Mesendoderm (in vitro differentiated cells): ENCODE measurements around the gene AKAP12.
A peak's percentile ranks its signal among the peaks of the same experiment; 100 is the strongest.

Experiments used
- DNase-seq: peaks from one replicate; pipeline ENCODE4 v3.0.0; 2013
- H2AK5ac ChIP-seq: 2 replicates; pipeline ENCODE4 v1.6.1; 2013; ENCODE audit warnings: low read length, inconsistent platforms
- H2BK120ac ChIP-seq: 2 replicates; pipeline ENCODE4 v1.6.1; 2013; ENCODE audit warnings: low read depth, mild to moderate bottlenecking, low read length, moderate library complexity, mixed read lengths
- H2BK15ac ChIP-seq: replicated peaks from 2 replicates; pipeline ENCODE4 v1.6.1; 2013; ENCODE audit warnings: low read depth, mild to moderate bottlenecking, moderate library complexity
- H2BK5ac ChIP-seq: 2 replicates; pipeline ENCODE4 v1.6.1; 2013; ENCODE audit warnings: low read length, inconsistent platforms
- H3K18ac ChIP-seq: 2 replicates; pipeline ENCODE4 v1.6.1; 2013; ENCODE audit warnings: mild to moderate bottlenecking, low read length, mixed read lengths
- H3K23ac ChIP-seq: one replicate; pipeline ENCODE4 v1.6.1; 2013; ENCODE audit warnings: low read length
- H3K27ac ChIP-seq: 2 replicates; pipeline ENCODE4 v1.5.1; 2013; ENCODE audit warnings: low read depth, mild to moderate bottlenecking, inconsistent platforms, low read length, moderate library complexity
- H3K27me3 ChIP-seq: 2 replicates; pipeline ENCODE4 v1.6.1; 2013; ENCODE audit warnings: low read length, control low read depth, mild to moderate bottlenecking, inconsistent platforms; ENCODE audit not compliant: insufficient read depth, poor library complexity
- H3K36me3 ChIP-seq: 2 replicates; pipeline ENCODE4 v1.6.1; 2013; ENCODE audit warnings: low read length, inconsistent platforms; ENCODE audit not compliant: control insufficient read depth, insufficient read depth
- H3K4ac ChIP-seq: one replicate; pipeline ENCODE4 v1.6.1; 2013; ENCODE audit warnings: low read depth, mild to moderate bottlenecking, low read length, moderate library complexity
- H3K4me1 ChIP-seq: 2 replicates; pipeline ENCODE4 v1.6.1; 2013; ENCODE audit warnings: low read depth, low read length, inconsistent platforms; ENCODE audit not compliant: control insufficient read depth
- H3K4me2 ChIP-seq: 2 replicates; pipeline ENCODE4 v1.6.1; 2013; ENCODE audit warnings: low read length
- H3K4me3 ChIP-seq: 2 replicates; pipeline ENCODE4 v1.5.1; 2013; ENCODE audit warnings: mild to moderate bottlenecking, low read length
- H3K56ac ChIP-seq: one replicate; pipeline ENCODE4 v1.6.1; 2013; ENCODE audit warnings: low read length
- H3K79me1 ChIP-seq: 2 replicates; pipeline ENCODE4 v1.6.1; 2013; ENCODE audit warnings: low read length, inconsistent platforms
- H3K79me2 ChIP-seq: 2 replicates; pipeline ENCODE4 v1.6.1; 2013; ENCODE audit warnings: mild to moderate bottlenecking, low read length; ENCODE audit not compliant: control insufficient read depth, insufficient read depth
- H3K9ac ChIP-seq: 2 replicates; pipeline ENCODE4 v1.6.1; 2013; ENCODE audit warnings: low read length, inconsistent platforms
- H4K5ac ChIP-seq: one replicate; pipeline ENCODE4 v1.6.1; 2013; ENCODE audit warnings: low read length
- H4K8ac ChIP-seq: one replicate; pipeline ENCODE4 v1.6.1; 2013; ENCODE audit warnings: low read depth, mild to moderate bottlenecking, control low read depth, low read length, moderate library complexity
- WGBS: extraction: QIAGEN DNeasy Blood & Tissue Kit; methylation state at CpG from one replicate; pipeline ENCODE4 v1.1.7; 2013; ENCODE audit warnings: low lambda C conversion rate, missing lambda C conversion rate; ENCODE audit not compliant: insufficient coverage; ENCODE audit errors: extremely low coverage; 5-methylcytosine and 5-hydroxymethylcytosine counted together

Gene AKAP12

DNA sequence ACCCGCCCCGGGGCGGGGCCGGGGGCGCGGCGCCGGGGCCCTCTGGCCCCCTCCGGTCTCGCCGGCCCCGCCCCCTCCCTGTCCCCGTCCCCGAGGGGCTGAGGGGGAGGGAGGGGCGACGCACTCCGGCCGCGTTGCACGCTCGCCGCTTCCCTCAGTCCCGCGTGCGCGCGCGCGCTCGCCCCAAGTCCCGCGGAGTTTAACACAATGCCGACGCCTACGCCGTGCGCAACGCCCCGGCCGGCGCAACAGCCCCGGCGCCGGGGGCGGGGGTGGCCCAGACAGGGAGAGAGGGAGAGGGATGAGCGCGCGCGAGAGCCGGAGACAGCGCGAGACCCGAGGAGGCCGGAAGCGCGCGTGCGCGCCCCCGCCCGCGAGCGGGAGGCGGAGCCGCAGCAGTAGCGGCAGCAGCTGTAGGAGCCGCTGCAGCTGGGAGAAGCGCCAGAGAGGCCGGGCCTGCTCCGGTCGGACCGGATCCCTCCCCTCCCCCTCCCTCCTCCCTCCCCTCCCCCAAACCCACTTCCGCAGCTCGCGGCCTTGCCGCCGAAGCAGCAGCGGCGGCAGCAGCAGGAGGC, 150.6 kb downstream of the AKAP12 start:
- no CpG with 5 or more reads among the region's 79 CpGs for WGBS
- peak; percentile 100 for DNase-seq
- no peak overlapping the region for H2BK15ac ChIP-seq
- no peak overlapping the region for H2AK5ac ChIP-seq
- H3K9ac ChIP-seq, result peak overlapping the region; percentile 91
- peak overlapping the region; percentile 100 for H3K27ac ChIP-seq
- H3K79me1 ChIP-seq, result peaks cover 5% of the 10 kb centered on the region
- peaks cover 2% of the 10 kb centered on the region for H3K4me1 ChIP-seq
- no peak overlapping the region for H4K8ac ChIP-seq
- H3K23ac ChIP-seq, result peak overlapping the region; percentile 96
- no peaks in the 10 kb centered on the region for H3K36me3 ChIP-seq
- no peak overlapping the region for H4K5ac ChIP-seq
- H3K4ac ChIP-seq, result peak overlapping the region; percentile 99
- peak overlapping the region; percentile 97 for H3K56ac ChIP-seq
- H2BK5ac ChIP-seq, result no peak overlapping the region
- no peak overlapping the region for H3K4me2 ChIP-seq
- no peaks in the 10 kb centered on the region for H3K27me3 ChIP-seq
- H2BK120ac ChIP-seq, result peak overlapping the region; percentile 100
- peaks cover 55% of the 10 kb centered on the region for H3K79me2 ChIP-seq
- peak overlapping the region; percentile 100 for H3K18ac ChIP-seq
- peak overlapping the region; percentile 66 for H3K4me3 ChIP-seq

- peaks cover 60% of the 10 kb centered on the region for H3K79me2 ChIP-seq
- H3K4me2 ChIP-seq, result peak overlapping the region; percentile 29
- peak overlapping the region; percentile 84 for H2BK5ac ChIP-seq
- WGBS, result no CpG with 5 or more reads among the region's 78 CpGs
- peak overlapping the region; percentile 96 for H3K23ac ChIP-seq
- H3K18ac ChIP-seq, result peak overlapping the region; percentile 100
- no peak overlapping the region for H4K5ac ChIP-seq
- peak overlapping the region; percentile 100 for H3K27ac ChIP-seq
- peak overlapping the region; percentile 98 for H4K8ac ChIP-seq
- no peak overlapping the region for H2AK5ac ChIP-seq
- H3K79me1 ChIP-seq, result peaks cover 5% of the 10 kb centered on the region
- no peak overlapping the region for H2BK15ac ChIP-seq
- peak; percentile 85 for DNase-seq
- H3K36me3 ChIP-seq, result no peaks in the 10 kb centered on the region
- H3K27me3 ChIP-seq, result no peaks in the 10 kb centered on the region
- H3K4ac ChIP-seq, result peak overlapping the region; percentile 99
- H3K9ac ChIP-seq, result peak overlapping the region; percentile 96
- peak overlapping the region; percentile 97 for H3K56ac ChIP-seq
- H2BK120ac ChIP-seq, result peak overlapping the region; percentile 100
- H3K4me1 ChIP-seq, result peaks cover 2% of the 10 kb centered on the region
- peak overlapping the region; percentile 86 for H3K4me3 ChIP-seq
These were observed 151.2 kb downstream of the AKAP12 start for GRCh38 chr6:151390851-151391470.

GRCh38 chr6:151391471-151392413, 152.0 kb downstream of the AKAP12 start, which contains the start of gene ZBTB2:
Gene ZBTB2, minus strand, starts transcription at chr6:151391559. Its CDS starts 17,922 bp downstream, at chr6:151373637.
- Histone ChIP-seq H3K27ac (peak within 1 kb of the TSS; percentile 100), H2BK120ac (peak within 1 kb of the TSS; percentile 100), H4K8ac (peak within 1 kb of the TSS; percentile 98), H2BK15ac (no peak within 1 kb of the TSS), H3K23ac (peak within 1 kb of the TSS; percentile 96), H3K18ac (peak within 1 kb of the TSS; percentile 100), H3K4ac (peak within 1 kb of the TSS; percentile 99), H3K79me1 (peaks cover 3% of the 10 kb centered on the region), H3K4me1 (peaks cover 2% of the 10 kb centered on the region), H3K9ac (peak within 1 kb of the TSS; percentile 96), H4K5ac (no peak within 1 kb of the TSS), H3K79me2 (peaks cover 62% of the 10 kb centered on the region), H3K36me3 (no peaks in the 10 kb centered on the region), H3K56ac (peak within 1 kb of the TSS; percentile 97), H2BK5ac (peak within 1 kb of the TSS; percentile 84), H2AK5ac (no peak within 1 kb of the TSS), H3K4me2 (peak within 1 kb of the TSS; percentile 70), H3K4me3 (peak within 1 kb of the TSS; percentile 86), H3K27me3 (no peaks in the 10 kb centered on the region)
- peak; percentile 95 for DNase-seq
- no CpG with 5 or more reads among the region's 57 CpGs for WGBS

- H3K79me2 ChIP-seq, result peaks cover 63% of the 10 kb centered on the region
- no peak overlapping the region for H3K23ac ChIP-seq
- no peak overlapping the region for H2BK15ac ChIP-seq
- peaks cover 4% of the 10 kb centered on the region for H3K79me1 ChIP-seq
- no peak overlapping the region for H4K8ac ChIP-seq
- no peak for DNase-seq
- peaks cover 2% of the 10 kb centered on the region for H3K4me1 ChIP-seq
- no peak overlapping the region for H4K5ac ChIP-seq
- H2BK5ac ChIP-seq, result no peak overlapping the region
- no peak overlapping the region for H2AK5ac ChIP-seq
- H2BK120ac ChIP-seq, result no peak overlapping the region
- no peak overlapping the region for H3K4ac ChIP-seq
- H3K56ac ChIP-seq, result peak overlapping the region; percentile 91
- H3K36me3 ChIP-seq, result peaks cover 2% of the 10 kb centered on the region
- H3K9ac ChIP-seq, result peak overlapping the region; percentile 92
- WGBS, result no CpG with 5 or more reads among the region's 3 CpGs
- H3K27me3 ChIP-seq, result no peaks in the 10 kb centered on the region
- H3K4me3 ChIP-seq, result peak overlapping the region; percentile 79
- H3K27ac ChIP-seq, result peak overlapping the region; percentile 88
- peak overlapping the region; percentile 70 for H3K4me2 ChIP-seq
- H3K18ac ChIP-seq, result peak overlapping the region; percentile 100
These were observed 152.7 kb downstream of the AKAP12 start for GRCh38 chr6:151392427-151392826.

DNA sequence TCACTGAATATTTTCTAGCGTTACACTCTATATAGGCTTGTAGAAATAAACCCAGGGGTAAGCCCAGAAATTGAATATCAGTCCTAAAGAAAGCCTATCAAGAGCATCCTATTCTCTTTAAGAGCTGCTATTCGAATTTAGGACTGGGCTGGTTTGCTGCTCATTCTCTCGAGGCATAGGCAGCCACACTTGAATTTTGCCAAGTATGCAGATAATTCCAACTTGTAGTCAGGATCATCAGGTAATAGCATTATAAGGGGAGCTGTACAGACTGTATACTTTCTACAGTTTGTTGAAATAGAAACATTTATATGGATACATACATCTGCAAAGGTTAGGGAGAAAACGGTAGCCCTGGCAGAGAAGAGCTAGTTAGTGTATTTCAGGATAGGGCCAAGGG, 153.6 kb downstream of the AKAP12 start:
- Histone ChIP-seq H3K4me2 (no peak overlapping the region), H3K79me1 (peaks cover 3% of the 10 kb centered on the region), H2AK5ac (no peak overlapping the region), H3K23ac (no peak overlapping the region), H3K18ac (no peak overlapping the region), H3K4ac (no peak overlapping the region), H2BK15ac (no peak overlapping the region), H3K36me3 (peaks cover 2% of the 10 kb centered on the region), H3K27ac (no peak overlapping the region), H3K4me1 (peaks cover 2% of the 10 kb centered on the region), H3K27me3 (no peaks in the 10 kb centered on the region), H3K79me2 (peaks cover 65% of the 10 kb centered on the region), H3K4me3 (no peak overlapping the region), H4K5ac (no peak overlapping the region), H3K9ac (no peak overlapping the region), H2BK120ac (no peak overlapping the region), H4K8ac (no peak overlapping the region), H2BK5ac (no peak overlapping the region), H3K56ac (no peak overlapping the region)
- WGBS, result no CpG with 5 or more reads among the region's 4 CpGs
- DNase-seq, result no peak
